ENCODE measurements around the gene CX3CR1.
A peak's percentile ranks its signal among the peaks of the same experiment; 100 is the strongest.

The CX3CR1 gene

GRCh38 chr3:39216176-39216790, 63.6 kb downstream of the CX3CR1 start:
- Histone ChIP-seq H3K4me2 (ENCODE audit: low read length) (0 out of 2 replicates have a peak overlapping the region, but pooled peaks have one; percentile 5), H2AFZ (ENCODE audit: low read length) (no peak overlapping the region), H3K9ac (ENCODE audit: low read length) (no peak overlapping the region)

GRCh38 chr3:39213613-39214012, 66.2 kb downstream of the CX3CR1 start:
- no peak overlapping the region for H2AFZ ChIP-seq (ENCODE audit: low read length)

More at GRCh38 chr3:39216176-39216790, 63.6 kb downstream of the CX3CR1 start:
- H3K9me2 ChIP-seq (ENCODE audit: low read depth, low read length), result no peaks in the 10 kb centered on the region
- H3K27me3 ChIP-seq (ENCODE audit: insufficient read depth, low read length), result no peaks in the 10 kb centered on the region
- H3F3A ChIP-seq (ENCODE audit: insufficient read depth, low read length), result no peaks in the 10 kb centered on the region
- no peaks in the 10 kb centered on the region for H3K36me3 ChIP-seq (ENCODE audit: insufficient read depth, low read length)
- peaks cover 14% of the 10 kb centered on the region for H3K4me1 ChIP-seq (ENCODE audit: insufficient read depth, low read length, severe bottlenecking)
- no peaks in the 10 kb centered on the region for H3K79me2 ChIP-seq (ENCODE audit: insufficient read depth, low read length)
- H4K20me1 ChIP-seq (ENCODE audit: insufficient read depth, low read length), result no peaks in the 10 kb centered on the region
- H3K27ac ChIP-seq (ENCODE audit: low read depth, low read length, poor library complexity, severe bottlenecking), result peak overlapping the region; percentile 29
- no peaks in the 10 kb centered on the region for H3K9me3 ChIP-seq (ENCODE audit: low read length)
- TF ChIP-seq EZH2 (IDR thresholded peaks at IDR 0.05; ENCODE audit: borderline replicate concordance, low read length), result no peak
- TF ChIP-seq CTCF (IDR thresholded peaks at IDR 0.05; ENCODE audit: low read length), result no peak
- no peak overlapping the region for H3K4me3 ChIP-seq (ENCODE audit: low read depth, low read length, poor library complexity, severe bottlenecking)

More at GRCh38 chr3:39213613-39214012, 66.2 kb downstream of the CX3CR1 start:
- no peak overlapping the region for H3K27ac ChIP-seq (ENCODE audit: low read depth, low read length, poor library complexity, severe bottlenecking)
- H3K9me2 ChIP-seq (ENCODE audit: low read depth, low read length), result no peaks in the 10 kb centered on the region
- H3K79me2 ChIP-seq (ENCODE audit: insufficient read depth, low read length), result no peaks in the 10 kb centered on the region
- no peaks in the 10 kb centered on the region for H3F3A ChIP-seq (ENCODE audit: insufficient read depth, low read length)
- TF ChIP-seq EZH2 (IDR thresholded peaks at IDR 0.05; ENCODE audit: borderline replicate concordance, low read length), result no peak
- no peak for TF ChIP-seq CTCF (IDR thresholded peaks at IDR 0.05; ENCODE audit: low read length)
- H3K36me3 ChIP-seq (ENCODE audit: insufficient read depth, low read length), result no peaks in the 10 kb centered on the region
- no peak overlapping the region for H3K9ac ChIP-seq (ENCODE audit: low read length)
- H4K20me1 ChIP-seq (ENCODE audit: insufficient read depth, low read length), result no peaks in the 10 kb centered on the region
- no peak overlapping the region for H3K4me2 ChIP-seq (ENCODE audit: low read length)
- H3K4me1 ChIP-seq (ENCODE audit: insufficient read depth, low read length, severe bottlenecking), result peaks cover 14% of the 10 kb centered on the region
- no peaks in the 10 kb centered on the region for H3K9me3 ChIP-seq (ENCODE audit: low read length)
- no peak overlapping the region for H3K4me3 ChIP-seq (ENCODE audit: low read depth, low read length, poor library complexity, severe bottlenecking)
- H3K27me3 ChIP-seq (ENCODE audit: insufficient read depth, low read length), result no peaks in the 10 kb centered on the region
